Measurements from ENCODE around the gene PRRT2. TPM values are rescaled to one million over a fixed set of nuclear protein-coding genes. Genes with fewer than 3 reads are reported as not detected.

PRRT2 gene
- total RNA-seq, 3 donors from 2014 or later, result 2.9 to 3.9 (median 3.5) TPM

DNA sequence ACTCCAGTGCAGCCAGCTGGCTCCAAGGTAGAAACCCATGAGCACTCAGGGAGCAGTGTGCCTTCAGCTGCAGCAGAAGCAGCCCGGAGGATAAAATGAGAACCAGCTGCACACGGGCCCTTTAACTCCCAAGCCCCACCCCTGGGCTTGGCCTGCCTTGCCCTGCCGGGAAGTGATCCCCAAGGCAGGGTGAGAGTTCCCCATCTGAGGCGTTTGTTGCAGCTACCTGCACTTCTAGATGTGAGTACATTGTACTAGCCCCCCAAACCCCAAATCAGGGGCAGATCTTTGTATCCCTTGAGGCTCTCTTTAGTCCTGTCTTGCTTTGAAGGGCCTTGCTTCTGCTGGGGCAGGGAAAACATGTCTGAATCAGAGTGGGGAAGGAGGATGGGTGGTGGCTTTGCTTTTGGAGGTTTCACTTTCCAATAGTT lies 8.3 kb downstream of the PRRT2 start, which contains the start of gene MVP:
MVP (plus strand) TSS at position 192 of the 431 bp plus-strand sequence. CDS start 10,088 bp downstream, outside the sequence.
- TF ChIP-seq POLR2AphosphoS5 (IDR thresholded peaks at IDR 0.05), result peak in 2 of 3 donors; percentile 49 to 77
- TF ChIP-seq POLR2A (IDR thresholded peaks at IDR 0.05), result peak; percentile 15
- TF ChIP-seq CTCF (IDR thresholded peaks at IDR 0.05), result no peak
- peaks cover 13 to 31% of the 10 kb centered on the region in 2 donors for H3K4me1 ChIP-seq
- peak within 1 kb of the TSS; percentile 93 to 98 for H3K27ac ChIP-seq
- H3K9me3 ChIP-seq, result no peaks in the 10 kb centered on the region
- H3K27me3 ChIP-seq, result no peaks in the 10 kb centered on the region
- DNase-seq (ENCODE audit: low spot score in 2 of 2), result peak in 1 of 2 donors; percentile 68
- intact Hi-C loops (cut with DNase I; ENCODE audit: low total_unique reads), result no loop called here
- H3K36me3 ChIP-seq, result no peaks in the 10 kb centered on the region
- peak within 1 kb of the TSS; percentile 68 to 73 (median 70) for H3K4me3 ChIP-seq

GRCh38 chr16:29820730-29821642 lies 9.0 kb downstream of the PRRT2 start:
- Histone ChIP-seq H3K9me3 (no peaks in the 10 kb centered on the region), H3K27ac (peak overlapping the region; percentile 93 to 98), H3K4me3 (peak overlapping the region; percentile 68 to 73 (median 70)), H3K4me1 (peaks cover 13 to 38% of the 10 kb centered on the region in 2 donors), H3K27me3 (no peaks in the 10 kb centered on the region), H3K36me3 (no peaks in the 10 kb centered on the region)
- DNase-seq (ENCODE audit: low spot score in 2 of 2), result no peak
- TF ChIP-seq CTCF (IDR thresholded peaks at IDR 0.05), result no peak
- peak in 1 of 3 donors; percentile 6 for TF ChIP-seq POLR2AphosphoS5 (IDR thresholded peaks at IDR 0.05)
- intact Hi-C loops (cut with DNase I; ENCODE audit: low total_unique reads), result no loop called here

GRCh38 chr16:29821643-29822115 lies 9.7 kb downstream of the PRRT2 start:
- Histone ChIP-seq H3K4me1 (peaks cover 13 to 41% of the 10 kb centered on the region in 2 donors), H3K9me3 (no peaks in the 10 kb centered on the region), H3K27ac (peak overlapping the region; percentile 93 to 98), H3K4me3 (peak overlapping the region; percentile 68 to 73 (median 70)), H3K27me3 (no peaks in the 10 kb centered on the region), H3K36me3 (no peaks in the 10 kb centered on the region)
- intact Hi-C loops (cut with DNase I; ENCODE audit: low total_unique reads), result no loop called here
- peak in 2 of 3 donors; percentile 8 to 17 for TF ChIP-seq POLR2AphosphoS5 (IDR thresholded peaks at IDR 0.05)
- TF ChIP-seq CTCF (IDR thresholded peaks at IDR 0.05), result no peak
- TF ChIP-seq POLR2A (IDR thresholded peaks at IDR 0.05), result no peak
- no peak for DNase-seq (ENCODE audit: low spot score in 2 of 2)

DNA sequence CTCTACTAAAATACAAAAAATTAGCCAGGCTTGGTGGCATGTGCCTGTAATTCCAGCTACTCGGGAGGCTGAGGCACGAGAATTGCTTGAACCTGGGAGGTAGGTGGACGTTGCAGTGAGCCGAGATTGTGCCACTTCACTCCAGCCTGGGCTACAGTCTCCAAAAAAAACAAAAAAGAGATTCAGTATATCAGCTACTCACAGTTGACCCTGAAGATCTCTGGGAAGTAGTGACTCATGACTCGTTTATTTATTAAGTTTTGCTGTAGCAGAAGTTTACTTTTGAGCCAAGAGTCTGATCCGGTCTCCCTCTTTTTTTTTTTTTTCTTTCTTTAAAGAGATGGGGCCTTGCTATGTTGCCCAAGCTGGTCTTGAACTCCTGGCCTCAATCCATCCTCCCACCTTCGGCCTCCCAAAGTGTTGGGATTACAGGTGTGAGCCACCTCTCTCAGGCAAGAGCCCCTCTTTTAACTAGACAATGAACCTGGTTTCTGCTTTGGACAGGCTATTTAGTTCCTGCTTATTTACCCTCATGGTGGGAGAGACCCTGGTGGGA lies 12.7 kb downstream of the PRRT2 start:
- intact Hi-C loops (cut with DNase I; ENCODE audit: low total_unique reads), result no loop called here
- no peak for DNase-seq (ENCODE audit: low spot score in 2 of 2)
- Histone ChIP-seq H3K9me3 (no peaks in the 10 kb centered on the region), H3K4me1 (peaks cover 13 to 37% of the 10 kb centered on the region in 2 donors), H3K36me3 (no peaks in the 10 kb centered on the region), H3K27ac (peak overlapping the region; percentile 86 to 93), H3K27me3 (no peaks in the 10 kb centered on the region), H3K4me3 (peak overlapping the region in 2 of 3 donors; percentile 1 to 27)
- no peak for TF ChIP-seq POLR2A (IDR thresholded peaks at IDR 0.05)
- TF ChIP-seq CTCF (IDR thresholded peaks at IDR 0.05), result no peak
- no peak for TF ChIP-seq POLR2AphosphoS5 (IDR thresholded peaks at IDR 0.05)

Measured in breast epithelium (tissue), 4 donors.